ENCODE measurements around the gene ARHGEF4. TPM values are rescaled to one million over a fixed set of nuclear protein-coding genes. Genes with fewer than 3 reads are reported as not detected.

Gene ARHGEF4
- polyA plus RNA-seq: not detected

- Mint-ChIP-seq H3K27ac (no peak within 1 kb of the TSS), H3K9me3 (no peaks in the 10 kb centered on the region), H3K4me1 (no peaks in the 10 kb centered on the region), H3K27me3 (ENCODE audit: low read depth in 3 of 3) (peaks cover 7 to 16% (median 16%) of the 10 kb centered on the region in 3 donors), H3K4me3 (peak within 1 kb of the TSS in 3 of 5 donors; percentile 21 to 30 (median 26)), H3K36me3 (no peaks in the 10 kb centered on the region)
- peak in 1 of 3 donors; percentile 8 for DNase-seq
Observed at GRCh38 chr2:130836501-130837174, at the start of gene ARHGEF4. ARHGEF4 (plus strand) TSS chr2:130836914; CDS start chr2:130836954, 40 bp downstream.

GRCh38 chr2:130787841-130788240, 48.9 kb upstream of the ARHGEF4 start:
- Mint-ChIP-seq H3K4me3 (no peak overlapping the region), H3K9me3 (no peaks in the 10 kb centered on the region), H3K27ac (no peak overlapping the region), H3K4me1 (peaks cover 0 to under 1% of the 10 kb centered on the region in 2 donors), H3K36me3 (no peaks in the 10 kb centered on the region), H3K27me3 (ENCODE audit: low read depth in 3 of 3) (peaks cover 3 to 12% (median 3%) of the 10 kb centered on the region in 3 donors)
- no peak for DNase-seq

- no peaks in the 10 kb centered on the region for H3K9me3 Mint-ChIP-seq
- no peak overlapping the region for H3K27ac Mint-ChIP-seq
- H3K36me3 Mint-ChIP-seq: no peaks in the 10 kb centered on the region
- no peak for DNase-seq
- peaks cover 1 to 10% (median 2%) of the 10 kb centered on the region in 3 donors for H3K27me3 Mint-ChIP-seq (ENCODE audit: low read depth in 3 of 3)
- no peak overlapping the region for H3K4me3 Mint-ChIP-seq
- H3K4me1 Mint-ChIP-seq: peaks cover 20 to 25% of the 10 kb centered on the region in 2 donors
Observed at GRCh38 chr2:130790312-130790711, 46.4 kb upstream of the ARHGEF4 start.

GRCh38 chr2:130790804-130791616, 45.7 kb upstream of the ARHGEF4 start:
- Mint-ChIP-seq H3K4me1 (peaks cover 27 to 32% of the 10 kb centered on the region in 2 donors), H3K4me3 (no peak overlapping the region), H3K9me3 (no peaks in the 10 kb centered on the region), H3K27me3 (ENCODE audit: low read depth in 3 of 3) (peaks cover 1 to 9% (median 2%) of the 10 kb centered on the region in 3 donors), H3K36me3 (no peaks in the 10 kb centered on the region), H3K27ac (no peak overlapping the region)
- DNase-seq: no peak

GRCh38 chr2:130791617-130791939, 45.1 kb upstream of the ARHGEF4 start:
- Mint-ChIP-seq H3K4me1 (peaks cover 32 to 38% of the 10 kb centered on the region in 2 donors), H3K36me3 (no peaks in the 10 kb centered on the region), H3K27ac (no peak overlapping the region), H3K27me3 (ENCODE audit: low read depth in 3 of 3) (peaks cover 2 to 10% (median 6%) of the 10 kb centered on the region in 3 donors), H3K4me3 (no peak overlapping the region), H3K9me3 (no peaks in the 10 kb centered on the region)
- DNase-seq: no peak

- H3K27ac Mint-ChIP-seq: peak overlapping the region; percentile 83 to 98 (median 92)
- no peaks in the 10 kb centered on the region for H3K9me3 Mint-ChIP-seq
- H3K36me3 Mint-ChIP-seq: no peaks in the 10 kb centered on the region
- no peak for DNase-seq
- H3K4me1 Mint-ChIP-seq: peaks cover 43 to 49% of the 10 kb centered on the region in 2 donors
- peak overlapping the region in 4 of 5 donors; percentile 65 to 80 (median 78) for H3K4me3 Mint-ChIP-seq
- peaks cover 0 to 10% (median 8%) of the 10 kb centered on the region in 3 donors for H3K27me3 Mint-ChIP-seq (ENCODE audit: low read depth in 3 of 3)
Observed at GRCh38 chr2:130795431-130795830, 41.3 kb upstream of the ARHGEF4 start.

- H3K4me3 Mint-ChIP-seq: peak overlapping the region; percentile 65 to 80 (median 77)
- peak overlapping the region; percentile 83 to 98 (median 92) for H3K27ac Mint-ChIP-seq
- no peaks in the 10 kb centered on the region for H3K9me3 Mint-ChIP-seq
- H3K4me1 Mint-ChIP-seq: peaks cover 43 to 49% of the 10 kb centered on the region in 2 donors
- H3K36me3 Mint-ChIP-seq: no peaks in the 10 kb centered on the region
- DNase-seq: peak; percentile 74 to 79 (median 77)
- H3K27me3 Mint-ChIP-seq (ENCODE audit: low read depth in 3 of 3): peaks cover 0 to 10% (median 8%) of the 10 kb centered on the region in 3 donors
Observed at GRCh38 chr2:130796290-130796689, 40.4 kb upstream of the ARHGEF4 start.

- H3K4me1 Mint-ChIP-seq: peaks cover 43 to 49% of the 10 kb centered on the region in 2 donors
- H3K36me3 Mint-ChIP-seq: no peaks in the 10 kb centered on the region
- peak; percentile 87 to 88 (median 88) for DNase-seq
- no peaks in the 10 kb centered on the region for H3K9me3 Mint-ChIP-seq
- peaks cover 0 to 10% (median 8%) of the 10 kb centered on the region in 3 donors for H3K27me3 Mint-ChIP-seq (ENCODE audit: low read depth in 3 of 3)
- H3K4me3 Mint-ChIP-seq: peak overlapping the region; percentile 65 to 83 (median 77)
- peak overlapping the region; percentile 83 to 98 (median 92) for H3K27ac Mint-ChIP-seq
Observed at GRCh38 chr2:130797493-130798435, 39.0 kb upstream of the ARHGEF4 start.

GRCh38 chr2:130798472-130799218, 38.1 kb upstream of the ARHGEF4 start:
- DNase-seq: no peak
- peaks cover 38 to 41% of the 10 kb centered on the region in 2 donors for H3K4me1 Mint-ChIP-seq
- H3K27ac Mint-ChIP-seq: peak overlapping the region in 5 of 6 donors; percentile 44 to 93 (median 62)
- H3K9me3 Mint-ChIP-seq: no peaks in the 10 kb centered on the region
- H3K36me3 Mint-ChIP-seq: no peaks in the 10 kb centered on the region
- peak overlapping the region; percentile 65 to 83 (median 77) for H3K4me3 Mint-ChIP-seq
- H3K27me3 Mint-ChIP-seq (ENCODE audit: low read depth in 3 of 3): peaks cover 0 to 10% (median 8%) of the 10 kb centered on the region in 3 donors

- Mint-ChIP-seq H3K4me3 (peak overlapping the region in 2 of 5 donors; percentile 38 to 40), H3K4me1 (peaks cover 33 to 34% of the 10 kb centered on the region in 2 donors), H3K27ac (peak overlapping the region in 2 of 6 donors; percentile 6 to 17)
Observed at GRCh38 chr2:130799295-130799694, 37.4 kb upstream of the ARHGEF4 start.

GRCh38 chr2:130805613-130806012, 31.1 kb upstream of the ARHGEF4 start:
- DNase-seq: no peak
- Mint-ChIP-seq H3K27me3 (ENCODE audit: low read depth in 3 of 3) (peaks cover 3 to 10% (median 9%) of the 10 kb centered on the region in 3 donors), H3K4me1 (peaks cover 2 to 8% of the 10 kb centered on the region in 2 donors), H3K36me3 (no peaks in the 10 kb centered on the region), H3K27ac (no peak overlapping the region), H3K9me3 (no peaks in the 10 kb centered on the region), H3K4me3 (no peak overlapping the region)

More at GRCh38 chr2:130799295-130799694, 37.4 kb upstream of the ARHGEF4 start:
- Mint-ChIP-seq H3K27me3 (ENCODE audit: low read depth in 3 of 3) (peaks cover 1 to 10% (median 8%) of the 10 kb centered on the region in 3 donors), H3K36me3 (no peaks in the 10 kb centered on the region), H3K9me3 (no peaks in the 10 kb centered on the region)
- no peak for DNase-seq

GRCh38 chr2:130806370-130806769, 30.3 kb upstream of the ARHGEF4 start:
- no peak overlapping the region for H3K27ac Mint-ChIP-seq
- peaks cover 2 to 8% of the 10 kb centered on the region in 2 donors for H3K4me1 Mint-ChIP-seq
- no peaks in the 10 kb centered on the region for H3K36me3 Mint-ChIP-seq
- H3K27me3 Mint-ChIP-seq (ENCODE audit: low read depth in 3 of 3): peaks cover 7 to 12% (median 9%) of the 10 kb centered on the region in 3 donors
- no peaks in the 10 kb centered on the region for H3K9me3 Mint-ChIP-seq
- DNase-seq: no peak
- no peak overlapping the region for H3K4me3 Mint-ChIP-seq

Data from immature natural killer cell (primary cell).